Upper lobe of left lung (tissue), 6 donors: ENCODE measurements around the gene TFIP11. TPM values are rescaled to one million over a fixed set of nuclear protein-coding genes. Genes with fewer than 3 reads are reported as not detected.

ENCODE experiments used
- ATAC-seq, 2 donors: fragments of 200-7000 bp; cut with Tn5 transposase; one replicate each; pipeline ENCODE4 v1.9.1; 2022; ENCODE audit warnings: mild to moderate bottlenecking in 2 of 2, moderate library complexity in 2 of 2; ENCODE audit not compliant: low FRiP score in 2 of 2
- DNase-seq, 2 donors: peaks; one replicate each; pipeline ENCODE4 v3.0.0-alpha.2; 2019 to 2020
- H3K27ac ChIP-seq, 4 donors: fragments of 200-600 bp; sonication (generic); one replicate each; pipeline ENCODE4 v1.5.1; 2016 to 2019
- H3K27me3 ChIP-seq, 4 donors: fragments of 200-600 bp; sonication (generic); one replicate each; pipeline ENCODE4 v1.5.1; 2017 to 2019
- H3K36me3 ChIP-seq, 4 donors: fragments of 200-600 bp; sonication (generic); one replicate each; pipeline ENCODE4 v1.5.1; 2016 to 2019
- H3K4me1 ChIP-seq, 4 donors: fragments of 200-600 bp; sonication (generic); one replicate each; pipeline ENCODE4 v1.5.1; 2018 to 2019
- H3K4me3 ChIP-seq, 4 donors: fragments of 200-600 bp; sonication (generic); one replicate each; pipeline ENCODE4 v1.5.1; 2017 to 2019; ENCODE audit warnings: mild to moderate bottlenecking in 2 of 4, moderate library complexity in 1 of 4
- H3K9me3 ChIP-seq, 4 donors: fragments of 200-600 bp; sonication (generic); one replicate each; pipeline ENCODE4 v1.5.1; 2018 to 2019
- EP300 ChIP-seq, 4 donors: sonication (generic); formaldehyde crosslinking; IDR thresholded peaks; one replicate each; pipeline ENCODE4 v1.5.1; 2017; ENCODE audit warnings: antibody characterized with exemption in 4 of 4, control low read depth in 2 of 4
- POLR2A ChIP-seq, 4 donors: fragments of 450-650 bp; IDR thresholded peaks; one replicate each; pipeline ENCODE4 v1.5.1; 2016 to 2017; ENCODE audit warnings: antibody characterized with exemption in 4 of 4, mild to moderate bottlenecking in 2 of 4
- POLR2AphosphoS5 ChIP-seq, 2 donors: sonication (generic); formaldehyde crosslinking; IDR thresholded peaks; one replicate each; pipeline ENCODE4 v1.5.1; 2017; ENCODE audit warnings: antibody characterized with exemption in 2 of 2
- WGBS, 2 donors: methylation state at CpG; one replicate each; pipeline ENCODE4 v1.1.5; 2017 to 2018; 5-methylcytosine and 5-hydroxymethylcytosine counted together
- small RNA-seq, 4 donors: library from RNA; depleted of rRNA; stranded (forward); fragments of <200 nt; gene quantifications; one replicate each; pipeline ENCODE3, GENCODE V24; 2016
- total RNA-seq, 6 donors: library from RNA; depleted of rRNA in 4 of 6; stranded (reverse); fragments of >200 nt in 4 of 6; gene quantifications; one replicate each; pipeline versions ENCODE4 v1.1.0 to v1.2.1, GENCODE V29; 2016 to 2021
- TF ChIP-seq, protein P1 (sequence below), 6 experiments: fragments of 450-650 bp in 4 of 6; fragments of 200-600 bp in 2 of 6; sonication (generic) in 2 of 6; IDR thresholded peaks; one replicate each; pipeline ENCODE4 v1.5.1; 2016 to 2019; ENCODE audit warnings: antibody characterized with exemption in 6 of 6
- donor health status: DM: no; HTN: no; CAD: no; lungs with moderate emphysema.
- donor health status: DM: no; HTN: yes; CAD: no; lungs with severe emphysema.

Gene TFIP11
- total RNA-seq, 6 donors from 2014 or later: 26.3 to 37.7 (median 32.6) TPM

DNA sequence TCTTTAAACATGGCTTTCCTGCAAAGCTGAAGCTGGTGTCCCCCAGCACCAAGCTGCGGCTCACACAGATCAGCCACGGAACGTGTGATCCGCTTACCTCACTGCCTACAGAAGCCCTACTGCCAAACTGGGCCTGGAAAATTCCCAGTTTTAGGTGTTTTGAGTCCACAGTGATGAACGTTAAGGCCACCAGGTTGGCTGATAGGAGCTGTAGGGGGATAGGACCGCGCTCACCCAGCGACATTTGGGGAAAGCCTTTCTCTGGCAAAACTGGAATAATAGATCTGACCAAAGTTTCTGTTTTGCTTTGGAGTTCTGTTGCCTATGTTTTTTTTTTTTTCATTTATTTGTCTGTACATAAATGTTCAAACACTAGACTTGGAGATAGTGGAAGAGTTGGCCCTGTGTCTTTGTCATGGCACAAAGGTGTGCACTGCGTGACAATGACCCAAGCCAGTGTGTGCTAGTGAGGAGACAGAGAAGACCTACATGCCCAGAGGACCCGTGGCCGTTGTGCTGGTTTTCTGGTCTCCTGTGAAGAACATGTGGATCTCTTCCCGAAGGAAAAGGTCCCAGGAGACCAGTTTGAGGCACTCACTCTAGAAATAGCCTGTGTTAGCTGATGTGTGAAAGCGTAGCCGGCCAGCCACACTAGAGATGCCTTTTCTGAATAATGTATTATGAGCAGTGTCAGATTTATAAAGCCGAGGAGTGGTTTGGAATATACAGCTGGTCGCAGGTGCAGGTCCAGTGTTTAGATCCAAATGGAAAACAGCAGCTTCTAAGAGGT is 68.2 kb downstream of the TFIP11 start:
- Histone ChIP-seq H3K4me1 (no peaks in the 10 kb centered on the region), H3K9me3 (no peaks in the 10 kb centered on the region), H3K4me3 (no peak overlapping the region), H3K36me3 (no peaks in the 10 kb centered on the region), H3K27ac (no peak overlapping the region), H3K27me3 (no peaks in the 10 kb centered on the region)
- TF ChIP-seq POLR2A (IDR thresholded peaks at IDR 0.05) (no peak), EP300 (IDR thresholded peaks at IDR 0.05) (no peak), POLR2AphosphoS5 (IDR thresholded peaks at IDR 0.05) (no peak)
- TF ChIP-seq, protein P1, sequence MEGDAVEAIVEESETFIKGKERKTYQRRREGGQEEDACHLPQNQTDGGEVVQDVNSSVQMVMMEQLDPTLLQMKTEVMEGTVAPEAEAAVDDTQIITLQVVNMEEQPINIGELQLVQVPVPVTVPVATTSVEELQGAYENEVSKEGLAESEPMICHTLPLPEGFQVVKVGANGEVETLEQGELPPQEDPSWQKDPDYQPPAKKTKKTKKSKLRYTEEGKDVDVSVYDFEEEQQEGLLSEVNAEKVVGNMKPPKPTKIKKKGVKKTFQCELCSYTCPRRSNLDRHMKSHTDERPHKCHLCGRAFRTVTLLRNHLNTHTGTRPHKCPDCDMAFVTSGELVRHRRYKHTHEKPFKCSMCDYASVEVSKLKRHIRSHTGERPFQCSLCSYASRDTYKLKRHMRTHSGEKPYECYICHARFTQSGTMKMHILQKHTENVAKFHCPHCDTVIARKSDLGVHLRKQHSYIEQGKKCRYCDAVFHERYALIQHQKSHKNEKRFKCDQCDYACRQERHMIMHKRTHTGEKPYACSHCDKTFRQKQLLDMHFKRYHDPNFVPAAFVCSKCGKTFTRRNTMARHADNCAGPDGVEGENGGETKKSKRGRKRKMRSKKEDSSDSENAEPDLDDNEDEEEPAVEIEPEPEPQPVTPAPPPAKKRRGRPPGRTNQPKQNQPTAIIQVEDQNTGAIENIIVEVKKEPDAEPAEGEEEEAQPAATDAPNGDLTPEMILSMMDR (IDR thresholded peaks at IDR 0.05): no peak
- ATAC-seq (no peak), DNase-seq (no peak)
- 91 to 94% methylated on average over 15 to 16 of the region's 16 CpGs for WGBS, 2 donors

GRCh38 chr22:26442086-26442756 is 70.1 kb downstream of the TFIP11 start:
- 79 to 86% methylated on average over 4 of the region's 4 CpGs for WGBS, 2 donors
- H3K4me1 ChIP-seq: no peaks in the 10 kb centered on the region
- H3K27me3 ChIP-seq: no peaks in the 10 kb centered on the region
- no peak overlapping the region for H3K27ac ChIP-seq
- no peak for ATAC-seq
- no peak for DNase-seq
- no peaks in the 10 kb centered on the region for H3K9me3 ChIP-seq
- H3K4me3 ChIP-seq: no peak overlapping the region
- TF ChIP-seq, protein P1 (IDR thresholded peaks at IDR 0.05): no peak
- no peak for TF ChIP-seq POLR2AphosphoS5 (IDR thresholded peaks at IDR 0.05)
- TF ChIP-seq POLR2A (IDR thresholded peaks at IDR 0.05): no peak
- no peak for TF ChIP-seq EP300 (IDR thresholded peaks at IDR 0.05)
- no peaks in the 10 kb centered on the region for H3K36me3 ChIP-seq

Small RNA genes lying within 50 kb of the gene (small RNA-seq; reads per million reads assigned to genes)
- 0 to 0.66 (median 0.22) reads per million in 4 donors for gene MIR548J

Other genes starting within 250 kb of the TFIP11 start
- gene ASPHD2, start 83.2 kb downstream of the TFIP11 start, total RNA-seq: 1 to 10 TPM in 4 of 6 donors, under 1 TPM in 2; 0.33 to 2.1 (median 1.1) TPM
- 10 to 100 TPM; 22.5 to 93.2 (median 34.2) TPM for gene HPS4, start 28.7 kb downstream of the TFIP11 start, total RNA-seq
- gene SRRD, start 28.6 kb downstream of the TFIP11 start, total RNA-seq: 10 to 100 TPM in 3 of 6 donors, 1 to 10 TPM in 3; 6.2 to 25.9 (median 11.3) TPM
- gene TPST2, start 77.7 kb upstream of the TFIP11 start, total RNA-seq: 100 to 1,000 TPM in 2 of 6 donors, 10 to 100 TPM in 4; 50.5 to 253 (median 95.8) TPM
- under 1 TPM in 2 of 6 donors, not detected in 4; 0.26 to 0.81 TPM for gene CRYBB1, start 105.6 kb upstream of the TFIP11 start, total RNA-seq
- gene CRYBA4, start 109.5 kb upstream of the TFIP11 start, total RNA-seq: not detected
- gene MIAT, start 145.1 kb upstream of the TFIP11 start, total RNA-seq: 10 to 100 TPM in 1 of 6 donors, 1 to 10 TPM in 5; 3.0 to 24.1 (median 6.1) TPM